ENCODE measurements around the gene PLK2.

PLK2 gene

DNA sequence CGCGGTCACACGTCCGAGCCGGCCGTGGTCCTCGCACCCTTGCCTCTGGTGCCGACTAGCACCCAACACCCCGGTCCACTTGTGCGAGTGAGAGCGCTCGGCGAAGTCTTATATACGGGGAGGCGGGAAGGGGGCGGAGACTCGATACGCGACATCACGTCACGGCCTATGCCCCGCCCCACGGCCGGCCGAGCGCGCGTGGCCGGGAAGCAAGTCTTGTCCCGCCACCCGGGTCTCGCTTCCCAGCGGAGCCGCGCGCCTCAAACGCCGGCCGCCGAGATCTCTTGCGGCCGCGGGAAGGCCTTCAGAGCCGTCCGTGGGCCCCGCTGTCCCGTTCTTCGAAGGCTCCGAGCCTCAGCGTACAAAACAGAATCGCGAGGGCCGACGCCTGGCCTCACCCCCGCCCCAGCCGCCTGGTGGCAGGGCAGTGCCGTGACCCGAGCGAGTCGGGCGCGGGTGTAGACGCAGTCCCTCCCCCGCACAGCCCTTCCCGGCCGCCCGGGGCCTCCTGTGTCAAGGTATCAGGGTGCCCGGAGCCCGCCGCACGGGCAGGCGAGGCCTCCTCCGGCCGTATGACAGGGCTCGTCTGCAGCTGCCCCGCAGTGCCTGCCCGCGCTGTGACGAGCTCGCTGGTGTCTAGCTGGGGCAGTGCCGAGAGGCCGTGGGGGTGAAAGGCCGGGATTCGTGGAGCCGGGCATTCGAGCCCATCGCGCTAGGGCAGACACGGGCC lies at the start of gene PLK2:
PLK2 (minus strand) TSS at position 85 of the 730 bp plus-strand sequence. CDS start 127 bp downstream, outside the sequence.
- peak; percentile 60 for DNase-seq (ENCODE audit: low spot score)

DNA sequence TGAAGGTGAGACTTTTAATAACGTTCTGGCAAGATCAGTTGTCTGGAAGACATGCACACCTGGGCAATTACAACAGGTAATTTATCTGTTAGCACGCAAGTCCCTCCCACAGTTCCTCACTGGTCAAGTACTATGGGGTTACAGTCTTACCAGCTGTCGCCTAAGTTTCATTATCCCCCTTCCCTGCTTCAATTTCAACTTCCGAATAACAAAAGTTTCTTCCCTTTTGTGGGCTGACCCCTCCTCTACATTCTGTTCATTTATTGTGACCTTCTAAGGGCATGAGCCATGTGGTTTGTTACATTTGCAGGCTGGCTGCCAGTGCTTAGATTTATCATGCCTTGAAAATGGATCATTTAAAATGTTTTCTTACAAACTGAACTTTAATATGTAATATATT lies 47.8 kb upstream of the PLK2 start:
- DNase-seq (ENCODE audit: low spot score): no peak

DNA sequence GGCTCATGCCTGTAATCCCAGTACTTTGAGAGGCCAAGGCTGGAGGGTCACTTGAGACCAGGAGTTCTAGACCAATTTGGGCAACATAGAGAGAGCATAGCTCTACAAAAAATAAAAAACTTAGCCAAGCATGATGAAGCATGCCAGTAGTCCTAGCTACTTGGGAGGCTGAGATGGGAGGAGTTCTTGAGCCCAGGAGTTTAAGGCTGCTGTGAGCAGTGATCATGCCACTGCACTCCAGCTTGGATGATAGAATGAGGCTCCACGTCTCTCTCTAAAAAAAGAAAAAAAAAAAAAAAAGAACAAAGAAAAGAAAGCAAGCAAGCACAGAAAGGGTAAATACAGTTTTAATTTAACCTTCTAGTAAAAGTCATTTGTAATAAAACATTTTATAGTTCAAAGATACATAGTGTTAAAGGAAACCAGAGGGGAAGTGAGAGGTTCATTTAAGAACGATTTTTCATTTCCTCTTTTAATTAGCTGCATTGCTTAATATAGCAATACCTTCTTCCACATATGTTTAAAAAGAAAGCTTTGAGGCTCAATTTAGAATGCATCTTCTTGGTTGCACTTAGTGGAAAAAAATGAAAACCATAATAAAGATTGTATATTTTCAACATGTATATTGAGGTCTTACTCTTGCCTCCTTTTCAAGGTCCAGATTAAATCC lies 46.2 kb upstream of the PLK2 start:
- no peak for DNase-seq (ENCODE audit: low spot score)

DNA sequence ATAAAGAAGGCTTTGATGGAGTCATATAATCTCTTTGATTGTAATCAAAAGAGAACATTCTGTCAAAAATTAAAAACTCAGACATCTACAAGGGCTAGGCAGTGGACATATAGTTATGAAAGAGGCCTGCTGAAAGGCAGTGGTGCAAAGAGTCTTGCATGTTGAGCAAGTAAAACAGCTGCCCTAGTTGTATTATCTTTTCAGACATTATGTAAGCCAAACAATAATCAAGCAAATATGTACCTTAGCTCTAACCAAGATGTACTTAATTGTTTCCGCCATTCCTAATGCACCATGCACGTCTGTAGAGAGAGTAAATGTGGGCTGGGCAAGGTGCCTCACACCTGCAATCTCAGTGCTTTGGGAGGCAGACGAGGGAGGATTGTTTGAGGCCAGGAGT lies 45.6 kb upstream of the PLK2 start:
- no peak for DNase-seq (ENCODE audit: low spot score)

DNA sequence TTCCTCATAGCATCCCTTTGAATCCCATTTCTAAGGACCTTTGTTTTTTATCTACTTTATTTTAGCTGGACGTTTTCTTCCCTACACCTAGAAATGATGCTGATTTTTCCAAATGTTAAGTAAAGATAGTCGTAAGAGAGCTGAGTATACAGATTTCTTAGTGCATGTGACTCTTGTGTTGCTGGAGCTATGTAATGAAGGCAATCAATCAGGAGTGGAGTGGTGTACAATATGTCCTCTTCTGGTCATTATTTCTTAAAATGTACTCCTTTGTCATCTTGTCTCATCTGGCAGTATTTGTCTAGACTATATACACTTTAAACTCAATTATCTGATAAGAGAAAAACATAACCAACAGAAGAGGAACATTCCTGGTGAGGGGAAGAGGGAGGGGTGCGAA lies 44.9 kb upstream of the PLK2 start:
- no peak for DNase-seq (ENCODE audit: low spot score)

DNA sequence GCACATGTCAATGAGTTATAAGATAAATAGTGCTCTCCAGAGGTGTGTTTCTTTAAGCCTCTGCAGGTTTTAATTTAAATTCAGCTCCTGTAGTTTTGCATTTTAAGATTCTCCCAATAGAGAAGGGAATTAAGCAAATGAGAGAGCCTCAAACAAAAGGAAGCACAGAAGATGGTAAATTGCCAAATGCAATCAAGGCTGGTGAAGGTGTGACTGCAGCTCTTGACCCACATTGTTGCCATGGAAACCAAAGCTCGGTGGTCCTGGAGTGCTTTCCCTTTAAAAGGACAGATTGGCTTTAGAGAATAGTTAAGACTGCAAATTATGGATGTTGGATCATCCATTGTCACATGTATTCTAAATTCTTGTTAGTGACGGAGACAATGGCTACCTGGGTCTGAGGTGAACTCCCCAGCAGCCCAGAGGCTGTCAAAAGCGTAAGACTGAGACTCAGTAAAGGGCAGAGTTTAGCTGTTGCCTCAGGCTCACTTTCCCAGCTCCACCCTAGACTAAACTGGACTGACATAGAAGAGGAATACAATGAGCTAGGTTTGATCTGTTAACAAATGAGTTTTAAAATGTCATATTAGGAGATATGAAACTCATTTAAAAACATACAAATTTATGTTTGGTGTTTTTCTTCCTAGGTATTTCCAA lies 43.6 kb upstream of the PLK2 start:
- no peak for DNase-seq (ENCODE audit: low spot score)

DNA sequence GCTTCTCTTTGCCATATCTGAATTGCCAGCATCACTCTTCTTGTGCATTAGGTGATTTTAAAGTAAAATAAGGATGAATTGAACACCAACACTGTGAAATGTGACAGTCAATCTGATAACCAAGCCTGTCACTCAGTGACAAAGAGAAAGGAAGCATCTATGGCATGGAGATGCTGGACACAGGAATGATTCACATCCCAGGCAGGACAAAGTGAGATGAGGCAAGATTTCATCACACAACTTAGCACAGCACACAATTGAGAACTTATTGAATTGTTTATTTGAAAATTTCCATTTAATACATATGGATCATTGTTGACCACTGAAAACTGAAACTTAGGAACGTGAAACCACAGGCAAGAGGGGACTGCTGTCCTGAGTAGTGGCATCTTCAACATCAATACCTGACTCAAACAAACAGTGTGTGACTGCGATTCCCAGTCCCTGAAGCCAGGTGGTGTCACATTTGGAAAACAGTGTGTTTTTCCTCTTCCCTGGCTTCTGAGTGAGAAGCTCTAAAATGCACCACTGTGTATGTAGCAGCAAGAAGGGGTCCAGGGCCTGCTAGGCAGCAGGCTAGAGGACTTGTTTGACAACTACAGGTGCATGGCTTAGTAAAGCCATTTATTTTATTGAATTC lies 42.0 kb upstream of the PLK2 start:
- DNase-seq (ENCODE audit: low spot score): no peak

DNA sequence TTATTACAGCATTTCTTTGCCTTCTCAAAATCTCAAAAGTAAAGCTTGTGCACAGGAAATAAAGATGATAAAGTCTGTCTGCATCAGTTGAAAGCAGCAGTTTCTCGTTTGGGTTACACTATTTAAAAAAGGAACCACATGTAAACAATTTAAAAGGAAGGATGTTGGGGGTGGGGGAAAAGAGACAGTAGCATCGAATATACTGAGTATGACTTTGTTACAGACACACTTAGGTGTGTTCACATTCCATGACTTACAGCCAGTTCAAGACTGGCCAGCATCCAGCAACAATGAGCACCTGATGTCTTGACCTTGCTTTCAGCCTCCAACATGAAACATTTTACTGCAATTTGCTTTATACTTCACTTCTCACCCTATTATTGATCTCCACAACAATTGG lies 40.1 kb upstream of the PLK2 start:
- no peak for DNase-seq (ENCODE audit: low spot score)

DNA sequence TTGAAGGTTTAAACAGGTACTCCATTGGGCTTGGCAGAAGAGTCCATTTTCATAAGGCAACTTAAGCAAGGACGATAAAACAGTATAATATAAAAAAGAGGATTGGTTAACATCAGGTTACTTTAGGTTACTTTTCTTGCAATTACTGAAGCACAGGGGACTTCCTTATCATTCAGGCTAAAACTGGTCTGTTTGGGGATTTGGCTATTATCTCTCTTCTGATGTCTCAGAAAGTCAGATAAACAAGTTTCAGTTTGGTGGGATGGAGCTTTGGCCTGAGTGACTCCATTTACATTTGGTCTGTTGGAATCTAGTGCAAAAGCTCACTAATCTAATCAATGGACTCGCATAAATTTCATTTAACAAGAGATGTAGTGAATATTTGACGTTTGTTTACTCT lies 39.3 kb upstream of the PLK2 start:
- no peak for DNase-seq (ENCODE audit: low spot score)

DNA sequence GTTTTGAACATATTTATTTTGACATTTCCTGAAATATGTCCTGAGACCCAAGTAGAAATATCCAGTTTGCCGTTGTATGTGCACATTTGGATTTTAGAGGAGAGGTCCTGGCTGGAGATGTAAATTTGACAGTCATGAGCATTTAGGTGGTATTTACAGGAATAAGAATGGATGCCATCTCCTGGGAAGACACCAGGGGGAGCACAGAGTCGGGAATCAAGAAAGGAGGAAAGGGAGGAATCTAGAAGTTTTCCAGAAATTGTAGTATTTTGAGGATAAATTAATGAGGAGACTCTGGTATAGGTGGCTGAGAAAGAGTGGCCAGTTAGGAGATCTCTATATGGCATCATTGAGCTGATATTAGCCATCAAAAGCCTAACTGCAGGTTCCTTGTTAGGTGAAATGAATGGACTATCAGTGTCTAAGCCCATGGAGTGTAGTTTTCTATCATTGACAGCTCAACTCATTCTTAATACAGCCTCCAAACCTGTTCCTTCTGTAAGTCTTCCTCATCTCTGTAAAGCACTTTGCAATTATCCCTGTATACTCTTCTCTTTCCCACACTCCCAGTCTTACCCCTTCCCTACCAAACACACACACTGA lies 38.6 kb upstream of the PLK2 start:
- peak; percentile 24 for DNase-seq (ENCODE audit: low spot score)

DNA sequence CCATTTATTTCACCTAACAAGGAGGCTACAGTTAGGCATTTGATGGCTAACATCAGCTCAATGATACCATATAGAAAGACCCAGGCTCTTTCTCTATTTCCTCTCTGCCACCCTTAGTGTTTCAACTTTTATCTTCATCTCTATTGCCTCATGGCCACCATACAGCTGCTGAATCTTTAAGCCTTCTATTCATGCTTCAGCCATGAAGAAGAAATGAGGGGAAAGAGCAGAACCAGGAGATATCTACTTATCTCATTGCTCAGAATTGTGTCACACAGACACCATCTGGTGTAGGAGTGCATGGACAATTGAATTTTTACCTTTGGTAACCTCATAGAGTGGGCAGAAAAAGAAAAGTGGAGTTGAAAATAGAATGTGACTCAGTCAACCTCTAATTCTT lies 38.0 kb upstream of the PLK2 start:
- no peak for DNase-seq (ENCODE audit: low spot score)

DNA sequence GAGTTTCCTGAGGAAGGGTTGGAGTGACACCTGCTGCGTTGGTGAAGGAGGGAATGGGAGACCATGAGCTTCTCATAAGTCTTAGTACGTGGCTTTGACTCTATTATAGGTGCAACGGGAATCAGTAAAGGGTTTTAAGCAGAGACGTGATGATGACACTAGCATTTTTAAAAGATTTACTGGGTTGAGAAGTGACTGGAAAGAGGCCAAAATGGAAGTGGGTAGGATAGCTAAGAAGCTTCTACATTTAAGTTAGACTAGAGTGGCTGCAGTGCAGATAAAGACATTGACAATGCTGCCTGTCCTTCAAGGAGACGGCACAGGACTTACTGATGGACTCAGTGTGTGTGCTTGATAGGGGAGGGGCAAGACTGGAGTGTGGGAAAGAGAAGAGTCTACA lies 37.5 kb upstream of the PLK2 start:
- DNase-seq (ENCODE audit: low spot score): no peak

DNA sequence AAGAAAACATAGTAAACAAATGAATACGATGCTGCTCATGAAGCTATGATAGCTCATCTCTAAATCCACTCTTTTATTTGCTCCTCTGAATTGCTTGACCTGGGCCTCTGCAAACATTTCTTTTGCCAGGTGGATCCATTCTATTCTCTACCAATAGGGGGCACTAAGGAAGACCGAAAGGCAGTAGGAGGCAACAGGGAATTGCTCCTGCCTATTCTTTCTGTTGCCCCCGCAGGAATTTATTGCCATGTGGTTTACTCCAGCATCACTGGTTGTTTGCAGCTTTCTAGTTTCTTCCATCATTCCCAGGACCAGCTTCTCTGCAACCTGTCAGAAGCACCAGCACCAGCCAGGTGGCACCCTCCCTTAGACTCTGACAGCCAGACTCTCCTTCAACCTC lies 36.6 kb upstream of the PLK2 start:
- DNase-seq (ENCODE audit: low spot score): no peak

DNA sequence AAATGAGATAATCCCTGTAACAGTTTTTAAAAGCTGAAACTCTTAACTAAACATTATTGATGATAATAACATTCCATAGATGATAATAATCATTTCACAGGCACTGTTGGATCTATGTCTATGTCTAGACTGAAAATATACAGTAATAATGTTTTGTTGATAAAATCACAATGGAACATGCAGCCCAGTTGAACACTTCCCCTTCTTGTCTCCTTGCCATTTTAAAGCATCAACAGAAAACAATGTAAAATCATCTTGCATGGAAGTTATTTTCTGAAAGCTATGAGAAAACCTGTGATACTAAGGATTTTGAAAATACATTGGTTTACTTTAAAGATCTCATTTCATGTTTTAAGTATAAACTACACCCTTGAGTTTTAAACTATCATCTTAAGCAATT lies 33.3 kb upstream of the PLK2 start:
- DNase-seq (ENCODE audit: low spot score): no peak

DNA sequence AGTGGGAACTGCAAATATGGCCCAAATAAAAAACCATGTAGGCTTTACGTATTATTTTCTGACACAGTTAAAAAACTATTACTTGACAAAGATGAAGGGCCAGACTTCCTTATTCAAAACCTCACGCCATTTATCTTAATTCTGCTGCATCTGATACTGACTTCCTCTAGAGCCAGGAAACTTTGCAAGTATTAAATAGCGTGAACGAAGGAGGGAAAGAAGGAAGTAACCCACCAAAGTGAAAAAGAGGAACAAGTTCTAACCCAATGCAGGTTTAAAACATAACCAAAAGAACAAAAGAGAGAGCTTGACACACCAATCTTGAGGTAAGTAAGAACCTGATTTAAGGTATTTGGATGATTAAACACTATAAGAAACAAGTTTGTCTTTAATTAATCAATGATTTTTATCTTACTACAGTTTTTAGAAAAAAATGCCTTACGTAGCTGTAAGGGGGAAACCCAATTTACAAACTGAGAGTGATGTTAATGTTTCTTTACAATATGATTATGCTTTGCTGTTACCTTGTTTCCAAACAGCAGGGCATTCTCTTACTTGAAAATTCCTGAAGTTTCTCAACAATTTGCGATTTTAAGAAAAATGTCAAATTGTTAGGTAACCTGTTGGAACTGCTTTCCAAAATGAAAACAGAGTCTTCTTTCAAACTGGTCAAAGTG lies 31.5 kb upstream of the PLK2 start, which contains the start of gene GAPT:
GAPT (plus strand) TSS at position 220 of the 677 bp plus-strand sequence. CDS start 3,102 bp downstream, outside the sequence.
- DNase-seq (ENCODE audit: low spot score): no peak

DNA sequence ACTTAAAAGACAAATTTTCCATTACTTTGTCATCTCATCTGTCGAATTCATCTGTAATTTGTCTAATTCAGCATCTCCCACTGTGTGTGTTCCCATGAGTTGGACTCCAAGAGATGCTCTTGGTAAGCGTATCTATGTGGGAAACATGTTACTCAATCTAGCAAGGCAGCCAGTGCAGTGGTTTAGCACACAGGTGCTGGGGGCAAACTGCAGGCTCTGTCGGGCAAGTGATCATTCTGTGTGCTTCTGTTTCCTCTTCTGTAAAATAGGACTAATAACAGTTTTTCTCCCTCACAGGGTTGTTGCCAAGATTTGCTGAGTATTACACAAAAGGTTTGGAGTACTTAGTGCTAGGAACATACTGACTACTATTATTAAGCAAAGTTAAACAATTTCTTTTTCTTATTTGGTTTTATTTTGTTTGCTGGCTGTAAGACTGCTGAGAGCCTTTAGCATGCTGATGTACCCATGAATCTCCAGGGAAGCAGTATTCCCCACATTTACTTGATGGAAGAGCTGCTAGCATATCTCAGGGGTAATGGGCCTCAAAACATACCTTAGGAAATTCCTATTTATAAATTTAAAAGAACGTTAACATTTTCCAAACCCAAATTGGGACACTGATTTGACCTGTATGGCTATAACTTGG lies 30.6 kb upstream of the PLK2 start:
- no peak for DNase-seq (ENCODE audit: low spot score)

DNA sequence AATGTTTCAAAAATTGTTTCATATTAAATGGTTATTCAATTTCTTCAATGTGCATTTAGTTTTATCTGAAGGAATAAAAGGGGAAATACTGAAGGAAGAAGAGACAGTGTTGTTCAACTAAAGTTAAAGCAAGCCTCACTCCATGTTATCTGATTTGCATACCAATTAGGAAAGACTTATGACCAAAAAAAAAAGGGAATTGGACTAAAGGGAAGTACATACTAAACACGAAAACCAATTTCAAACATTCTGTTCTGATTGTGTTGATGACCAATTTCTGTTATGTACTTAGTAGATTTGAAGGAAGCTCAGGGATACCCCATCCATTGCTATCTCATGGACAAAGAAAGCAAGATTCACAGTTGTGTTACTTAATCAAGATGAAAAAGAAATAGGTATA lies 26.4 kb upstream of the PLK2 start:
- no peak for DNase-seq (ENCODE audit: low spot score)

DNA sequence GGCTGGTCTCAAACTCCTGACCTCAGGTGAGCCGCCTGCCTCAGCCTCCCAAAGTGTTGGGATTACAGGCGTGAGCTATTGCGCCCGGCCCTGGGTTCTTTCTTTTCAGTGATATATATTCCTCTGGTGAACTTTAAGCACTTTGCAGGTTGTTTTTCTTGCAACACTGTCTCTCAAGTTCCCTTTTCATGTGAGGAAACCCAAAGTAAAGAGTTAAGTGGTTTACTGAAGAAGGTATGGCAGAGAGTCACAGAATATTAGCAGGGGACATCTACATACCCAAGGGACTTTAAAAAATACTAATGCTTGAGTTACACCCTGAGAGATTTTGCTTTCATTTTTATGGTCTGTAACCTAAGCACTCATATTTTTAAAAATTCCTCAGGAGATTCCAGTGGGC lies 24.6 kb upstream of the PLK2 start:
- DNase-seq (ENCODE audit: low spot score): no peak

DNA sequence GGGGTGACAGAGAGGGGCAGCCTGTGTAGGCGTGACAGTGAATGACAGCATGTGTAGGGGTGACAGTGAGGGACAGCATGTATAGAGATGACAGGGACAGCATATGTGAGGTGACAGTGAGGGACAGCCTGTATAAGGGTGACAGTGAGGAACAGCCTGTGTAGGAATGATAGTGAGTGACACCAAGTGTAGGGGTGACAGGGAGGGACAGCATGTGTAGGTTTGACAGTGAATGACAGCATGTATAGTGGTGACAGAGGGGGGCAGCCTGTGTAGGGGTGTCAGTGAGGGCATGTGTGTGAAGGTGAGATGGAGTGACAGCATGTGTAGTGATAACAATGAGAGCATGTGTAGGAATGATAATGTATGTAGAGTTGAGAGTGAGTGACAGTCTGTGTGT lies 22.6 kb upstream of the PLK2 start:
- DNase-seq (ENCODE audit: low spot score): no peak

DNA sequence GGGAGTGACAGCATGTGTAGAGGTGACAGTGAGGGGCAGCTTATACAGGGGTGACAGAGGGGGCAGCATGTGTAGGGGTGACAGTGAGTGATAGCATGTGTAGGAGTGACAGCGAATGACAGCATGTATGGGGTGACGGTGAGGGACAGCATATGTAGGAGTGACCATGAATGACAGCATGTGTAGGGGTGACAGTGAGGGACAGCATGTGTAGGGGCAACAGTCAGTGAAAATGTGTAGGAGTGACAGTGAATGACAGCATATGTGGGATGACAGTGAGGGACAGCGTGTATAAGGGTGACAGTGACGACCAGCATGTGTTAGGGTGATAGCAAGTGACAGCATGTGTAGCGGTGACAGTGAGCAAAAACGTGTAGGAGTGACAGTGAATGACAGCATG lies 21.9 kb upstream of the PLK2 start:
- no peak for DNase-seq (ENCODE audit: low spot score)

DNA sequence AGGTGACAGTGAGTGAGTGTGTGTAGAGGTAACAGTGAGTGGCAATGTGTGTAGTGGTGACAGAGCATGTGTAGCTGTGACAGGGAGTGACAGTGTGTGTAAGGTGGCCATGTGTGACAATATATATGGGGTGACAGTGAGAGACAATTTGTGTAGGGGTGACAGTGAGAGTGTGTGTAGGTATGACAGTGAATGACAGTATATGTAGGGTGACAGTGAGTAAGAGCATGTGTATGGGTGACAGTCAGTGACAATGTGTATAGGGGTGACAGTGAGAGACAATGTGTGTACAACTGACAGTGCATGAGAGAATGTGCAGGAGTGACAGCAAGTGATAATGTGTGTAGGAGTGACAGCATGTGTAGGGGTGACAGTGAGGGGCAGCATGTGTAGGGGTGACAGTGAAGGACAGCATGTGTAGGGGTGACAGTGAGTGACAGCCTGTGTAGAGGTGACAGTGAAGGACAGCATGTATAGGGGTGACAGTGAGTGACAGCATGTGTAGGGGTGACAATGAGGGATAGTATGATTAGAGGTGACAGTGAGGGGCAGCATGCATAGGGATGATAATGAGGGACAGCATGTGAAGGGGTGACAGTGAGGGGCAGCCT lies 21.3 kb upstream of the PLK2 start:
- DNase-seq (ENCODE audit: low spot score): no peak
